ENCODE data around the gene SLC5A10.
"Not testable (repeated sequence)": the region's sequence is repeated elsewhere in the genome, so short reads cannot be mapped to it uniquely, and the experiment has no call there.

Gene SLC5A10

DNA sequence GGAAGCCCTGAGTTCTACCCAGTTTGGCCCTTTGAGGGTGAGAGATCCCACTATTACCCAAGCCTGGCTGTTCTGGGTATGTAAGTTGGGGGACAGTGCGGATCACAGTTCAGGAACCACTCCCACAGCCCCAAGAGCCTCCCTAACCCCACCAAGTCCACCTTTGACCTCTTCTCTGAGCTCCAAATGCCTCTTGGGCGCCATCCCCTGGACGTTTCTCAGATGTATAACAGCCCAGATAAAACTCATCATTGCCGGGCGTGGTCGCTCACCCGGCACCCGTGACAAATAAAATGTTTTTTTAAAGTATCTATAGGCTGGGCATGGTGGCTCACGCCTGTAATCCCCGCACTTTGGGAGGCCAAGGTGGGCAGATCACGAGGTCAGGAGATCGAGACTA lies 103.5 kb downstream of the SLC5A10 start:
- DNase-seq = not testable (repeated sequence)

DNA sequence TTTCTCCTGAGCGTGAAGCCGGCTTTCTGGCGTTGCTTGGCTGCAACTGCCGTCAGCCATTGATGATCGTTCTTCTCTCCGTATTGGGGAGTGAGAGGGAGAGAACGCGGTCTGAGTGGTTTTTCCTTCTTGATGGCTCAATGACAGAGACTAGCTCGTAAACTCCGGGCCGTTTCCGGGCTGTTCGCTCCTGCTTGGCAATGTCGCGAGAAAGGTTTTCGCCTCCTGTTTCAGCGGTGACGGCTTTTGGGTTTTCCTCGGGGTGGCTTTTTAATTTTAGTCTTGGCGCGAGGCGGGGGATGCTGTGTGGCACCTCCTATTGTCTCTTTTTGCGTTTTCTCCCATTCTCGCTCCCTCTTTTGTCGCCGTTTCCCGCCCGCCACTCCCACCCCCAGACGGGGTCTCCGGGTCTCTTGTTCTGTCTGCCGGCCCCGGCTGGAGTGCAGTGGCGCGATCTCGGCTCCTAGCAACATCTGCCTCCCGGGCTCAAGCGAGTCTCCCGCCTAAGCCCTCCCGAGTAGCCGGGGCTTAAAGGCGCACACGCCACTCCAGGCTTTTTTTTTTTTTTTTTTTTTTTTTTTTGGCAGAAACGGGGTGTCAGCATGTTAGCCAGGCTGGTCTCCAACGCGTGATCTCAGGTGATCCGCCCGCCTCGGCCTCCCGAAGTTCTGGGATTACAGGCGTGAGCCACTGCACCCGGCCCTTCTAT lies 110.2 kb downstream of the SLC5A10 start:
- not testable (repeated sequence) for DNase-seq

DNA sequence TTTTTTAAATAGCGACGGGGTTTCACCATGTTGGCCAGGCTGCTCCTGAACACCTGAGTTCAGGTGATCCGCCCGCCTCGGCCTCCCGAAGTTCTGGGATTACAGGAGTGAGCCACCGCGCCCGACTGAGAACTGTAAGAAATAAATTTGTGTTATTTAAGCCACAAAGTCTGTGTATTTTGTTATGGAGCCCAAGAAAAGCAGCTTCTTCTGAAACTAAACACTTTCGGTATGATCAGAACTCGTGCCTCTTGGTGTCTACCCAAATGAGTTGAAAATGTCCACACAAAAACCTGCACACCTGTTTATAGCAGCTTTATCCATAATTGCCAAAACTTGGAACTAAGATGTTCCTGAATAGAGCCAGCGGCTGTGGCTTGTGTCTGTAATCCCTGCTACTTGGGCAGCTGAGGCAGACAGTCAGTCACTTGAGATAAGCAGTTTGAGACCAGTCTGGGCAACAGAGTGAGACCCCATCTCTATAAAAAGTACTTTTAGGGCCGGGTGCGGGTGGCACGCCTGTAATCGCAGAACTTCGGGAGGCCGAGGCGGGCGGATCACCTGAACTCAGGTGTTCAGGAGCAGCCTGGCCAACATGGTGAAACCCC lies 110.9 kb downstream of the SLC5A10 start:
- DNase-seq = not testable (repeated sequence)

DNA sequence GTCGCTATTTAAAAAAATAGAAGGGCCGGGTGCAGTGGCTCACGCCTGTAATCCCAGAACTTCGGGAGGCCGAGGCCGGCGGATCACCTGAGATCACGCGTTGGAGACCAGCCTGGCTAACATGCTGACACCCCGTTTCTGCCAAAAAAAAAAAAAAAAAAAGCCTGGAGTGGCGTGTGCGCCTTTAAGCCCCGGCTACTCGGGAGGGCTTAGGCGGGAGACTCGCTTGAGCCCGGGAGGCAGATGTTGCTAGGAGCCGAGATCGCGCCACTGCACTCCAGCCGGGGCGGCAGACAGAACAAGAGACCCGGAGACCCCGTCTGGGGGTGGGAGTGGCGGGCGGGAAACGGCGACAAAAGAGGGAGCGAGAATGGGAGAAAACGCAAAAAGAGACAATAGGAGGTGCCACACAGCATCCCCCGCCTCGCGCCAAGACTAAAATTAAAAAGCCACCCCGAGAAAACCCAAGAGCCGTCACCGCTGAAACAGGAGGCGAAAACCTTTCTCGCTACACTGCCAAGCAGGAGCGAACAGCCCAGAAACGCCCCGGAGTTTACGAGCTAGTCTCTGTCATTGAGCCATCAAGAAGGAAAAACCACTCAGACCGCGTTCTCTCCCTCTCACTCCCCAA lies 111.5 kb downstream of the SLC5A10 start:
- DNase-seq = not testable (repeated sequence)

DNA sequence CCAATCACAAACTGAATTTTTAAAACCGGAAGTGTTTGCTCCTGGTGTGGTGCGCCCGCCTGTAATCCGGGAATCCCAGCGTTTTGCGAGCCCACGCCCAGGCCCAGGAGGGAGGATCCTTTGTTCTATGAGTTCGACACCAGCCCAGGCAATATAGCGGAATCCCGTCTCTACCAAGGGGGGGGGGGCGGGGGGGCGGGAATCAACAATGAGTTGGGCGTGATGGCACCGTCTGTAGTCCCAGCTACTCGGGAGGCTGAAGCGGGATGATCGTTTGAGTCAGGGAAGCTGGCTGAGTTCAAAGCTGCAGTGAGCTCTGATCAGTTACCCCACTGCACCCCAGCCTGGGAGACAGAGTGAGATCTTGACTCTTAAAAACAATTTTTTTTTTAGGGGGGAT lies 112.4 kb downstream of the SLC5A10 start:
- DNase-seq = not testable (repeated sequence)

DNA sequence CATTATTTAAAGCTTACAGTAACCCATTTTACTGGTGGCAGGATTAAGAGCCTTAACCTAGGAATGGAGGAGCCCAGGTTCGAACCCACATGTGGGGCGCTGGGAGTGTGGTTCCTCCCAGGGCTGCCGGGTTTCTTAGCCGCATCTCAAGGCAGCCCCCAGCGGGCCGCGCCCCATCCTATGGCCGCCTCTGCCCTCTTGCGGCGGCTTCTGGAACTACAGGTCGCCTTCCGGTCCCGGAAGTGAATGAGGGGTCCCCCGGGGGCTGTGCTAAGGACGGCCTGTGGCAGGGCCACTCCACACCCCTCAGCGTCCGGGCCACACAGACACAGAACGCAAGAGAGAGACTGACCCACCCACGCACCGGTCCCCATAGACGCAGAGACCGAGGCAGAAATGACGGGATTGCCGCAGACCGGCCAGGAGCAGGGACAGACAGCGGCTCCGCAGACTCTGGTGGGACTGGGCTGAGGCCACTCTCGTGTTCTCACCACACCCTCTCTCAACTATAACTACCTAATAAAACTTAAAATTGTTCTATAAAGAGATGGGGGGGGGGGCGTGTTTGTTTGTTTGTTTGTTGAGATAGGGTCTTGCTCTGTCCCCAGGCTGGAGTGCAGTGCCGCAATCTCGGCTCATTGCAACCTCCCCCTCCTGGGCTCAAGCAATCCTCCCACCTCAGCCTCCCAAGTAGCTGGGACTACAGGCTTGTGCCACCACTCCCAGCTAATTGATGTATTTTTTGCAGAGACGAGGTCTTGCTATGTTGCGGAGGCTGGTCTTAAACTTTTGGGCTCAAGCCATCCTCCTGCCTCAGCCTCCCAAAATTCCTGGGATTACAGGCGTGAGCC lies 118.6 kb downstream of the SLC5A10 start:
- not testable (repeated sequence) for DNase-seq
